MM.1S (cell line): ENCODE data around the gene GRIA4.

ENCODE experiments used
- CTCF ChIP-seq: fragments of 300-600 bp; sonication (generic); IDR thresholded peaks from 2 replicates; pipeline ENCODE4 v1.5.1; 2016; ENCODE audit warnings: antibody characterized with exemption, low read length, mixed read lengths
- EZH2 ChIP-seq: fragments of 300-600 bp; sonication (generic); optimal IDR thresholded peaks from 2 replicates; pipeline ENCODE3; 2017; ENCODE audit warnings: low read depth, mild to moderate bottlenecking, antibody characterized with exemption, low read length, mixed read lengths

GRCh38 chr11:106014620-106015019 is 404.7 kb downstream of the GRIA4 start:
- TF ChIP-seq CTCF (no peak), EZH2 (no peak)
